Measurements from ENCODE around the gene MTA3.

Gene MTA3

DNA sequence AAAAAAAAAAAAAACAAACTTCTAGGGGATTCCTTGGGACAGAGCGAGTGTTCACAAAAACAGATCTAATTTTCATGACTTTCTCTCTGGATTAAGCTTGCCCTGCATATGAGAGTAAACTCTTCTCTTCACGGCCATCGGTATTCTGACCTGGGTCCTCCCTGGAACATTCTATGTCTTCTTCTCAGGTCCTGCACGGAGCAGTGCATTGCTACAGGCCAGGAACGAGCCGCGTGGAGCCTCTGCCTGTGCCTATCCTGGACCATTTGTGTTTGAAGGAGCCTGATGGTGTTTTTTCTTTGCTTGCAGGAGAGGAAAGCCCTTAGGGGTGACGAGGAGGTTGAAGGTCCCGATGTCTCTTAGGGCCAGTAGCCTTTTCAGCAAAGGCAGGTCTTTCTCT is 197.3 kb downstream of the MTA3 start:
- DNase-seq: no peak

DNA sequence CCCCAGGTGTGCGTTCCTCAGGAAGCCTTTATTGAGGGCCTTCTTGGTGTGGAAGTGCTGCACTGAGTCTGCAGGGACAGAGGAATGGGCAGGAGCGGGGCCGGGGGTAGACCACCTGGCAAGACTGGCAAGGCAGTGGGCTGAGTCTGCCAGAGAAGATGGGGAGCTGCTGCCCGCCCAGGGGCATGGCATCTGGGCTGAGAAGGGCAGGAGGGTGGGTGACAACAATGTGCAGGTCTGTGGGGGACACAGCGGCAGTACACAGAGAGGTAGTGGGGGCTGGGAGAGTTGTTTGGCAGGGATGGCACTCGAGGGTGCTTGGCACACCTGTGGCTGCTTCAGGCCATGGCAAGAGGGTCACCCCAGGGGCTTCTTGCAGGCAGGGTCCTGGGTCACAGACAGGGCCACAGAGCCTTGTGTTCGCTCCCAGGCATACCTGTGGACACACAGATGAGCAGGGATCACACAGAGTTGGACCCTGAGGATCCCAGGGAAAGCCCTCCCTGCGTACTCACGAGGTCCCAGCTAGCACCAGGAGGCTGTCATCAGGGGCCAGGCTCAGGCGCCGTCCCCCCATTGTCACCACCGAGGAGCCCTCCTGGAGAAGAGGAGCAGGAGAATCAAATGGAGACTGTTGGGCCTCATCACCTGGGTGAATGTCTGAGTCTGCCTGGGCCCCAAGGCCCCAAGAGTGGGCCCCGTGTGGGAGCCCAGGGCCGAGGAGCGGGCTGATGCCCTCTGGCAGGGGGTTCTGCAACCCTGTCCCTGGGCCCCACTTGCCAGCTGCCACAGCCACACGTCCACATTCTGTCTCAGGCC is 198.9 kb downstream of the MTA3 start:
- no peak for DNase-seq

DNA sequence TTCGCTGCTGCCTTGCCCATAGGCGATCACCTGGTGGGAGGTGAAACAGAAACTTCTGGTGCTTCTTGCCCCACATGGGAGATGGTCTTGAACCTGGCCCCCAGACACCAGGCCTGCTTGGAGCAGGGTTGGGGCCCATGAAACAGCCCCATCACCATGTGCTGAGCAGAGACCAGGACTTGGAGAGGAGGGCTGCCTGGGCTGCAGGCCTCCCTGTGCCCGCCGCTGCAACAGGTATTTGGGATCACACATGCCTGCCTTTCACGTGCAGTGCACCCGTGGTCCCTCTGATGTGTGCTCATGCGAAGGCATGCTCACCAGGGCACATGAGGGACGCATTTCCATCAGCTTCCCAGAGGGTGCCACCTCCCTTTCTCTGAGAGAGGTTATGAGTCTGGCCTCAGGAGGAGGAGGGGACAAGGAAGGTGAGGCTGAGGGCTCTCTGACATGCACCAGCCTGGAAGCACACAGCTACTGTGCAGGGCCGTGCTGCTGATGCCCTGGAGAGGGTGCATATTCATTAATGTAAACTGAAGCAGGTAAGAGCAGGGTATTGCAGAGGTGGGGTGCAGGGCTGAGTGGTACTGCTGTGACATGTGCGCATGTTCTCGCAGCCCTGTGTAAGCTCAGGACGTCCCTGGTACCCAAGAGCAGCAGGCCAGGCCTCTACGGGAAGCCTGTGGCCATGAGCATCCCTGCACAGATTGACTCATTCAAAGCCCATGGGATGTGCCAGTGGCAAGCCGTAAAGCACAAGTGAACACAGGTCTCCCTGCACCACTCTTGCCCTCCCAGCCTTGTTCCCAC is 199.7 kb downstream of the MTA3 start:
- no peak for DNase-seq

DNA sequence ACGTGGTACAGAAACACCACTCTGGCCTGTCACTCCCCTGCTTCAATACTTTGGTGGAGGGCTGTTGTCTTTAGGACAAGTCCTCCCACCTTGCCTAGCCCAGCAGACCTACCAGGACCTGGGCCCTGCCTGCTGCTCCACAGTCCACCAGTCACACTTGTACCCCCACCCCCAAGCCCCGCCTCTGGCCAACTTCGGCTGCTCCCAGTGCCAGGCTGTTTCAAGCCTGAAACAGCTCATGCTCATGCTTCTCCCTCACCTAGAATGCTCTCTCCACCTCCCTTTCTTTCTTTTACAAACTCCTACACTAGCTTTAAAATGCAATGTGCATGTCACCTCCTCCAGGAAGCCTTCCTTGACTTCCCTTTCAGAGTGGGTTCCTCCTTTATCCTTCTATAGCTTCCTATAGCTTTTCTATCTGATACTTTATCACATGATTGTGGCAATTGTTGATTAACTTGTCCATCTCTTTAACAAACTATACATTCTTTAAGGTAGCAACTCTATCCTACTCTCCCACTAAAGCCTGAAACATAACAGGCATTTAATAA is 200.3 kb downstream of the MTA3 start:
- DNase-seq: no peak

DNA sequence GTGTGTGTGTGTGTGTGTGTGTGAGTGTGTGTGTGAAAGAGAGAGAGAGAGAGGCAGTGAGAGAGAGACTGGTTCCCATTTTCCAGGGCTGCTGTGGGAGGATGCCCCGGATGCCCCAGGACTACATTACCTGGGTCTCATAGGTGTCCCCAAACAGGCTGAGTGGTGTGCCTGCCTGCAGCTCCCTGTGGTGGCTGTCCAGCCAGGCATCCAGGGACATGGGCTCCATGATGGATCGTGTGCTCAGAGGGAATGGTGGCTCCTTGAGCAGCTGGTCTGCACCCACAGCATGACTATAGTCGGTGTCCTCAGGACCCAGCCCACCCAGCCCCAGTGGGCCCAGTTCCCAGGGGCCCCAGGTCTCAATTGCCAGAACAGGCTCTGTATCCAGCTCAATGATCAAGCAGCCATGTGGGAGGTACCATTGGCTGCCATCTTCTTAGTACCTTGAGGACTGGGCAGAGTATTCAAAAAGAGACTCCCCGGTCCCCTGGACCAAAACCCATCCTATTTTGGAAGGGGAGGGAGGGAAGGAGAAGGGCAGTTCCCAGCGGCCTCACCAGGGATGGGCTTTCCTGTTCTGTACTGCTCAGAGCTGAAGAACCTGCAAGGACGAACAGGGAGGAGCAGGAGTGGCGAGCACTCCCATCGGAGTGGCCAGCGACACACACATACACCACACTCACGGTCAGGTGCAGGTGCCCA is 201.3 kb downstream of the MTA3 start:
- DNase-seq: no peak

DNA sequence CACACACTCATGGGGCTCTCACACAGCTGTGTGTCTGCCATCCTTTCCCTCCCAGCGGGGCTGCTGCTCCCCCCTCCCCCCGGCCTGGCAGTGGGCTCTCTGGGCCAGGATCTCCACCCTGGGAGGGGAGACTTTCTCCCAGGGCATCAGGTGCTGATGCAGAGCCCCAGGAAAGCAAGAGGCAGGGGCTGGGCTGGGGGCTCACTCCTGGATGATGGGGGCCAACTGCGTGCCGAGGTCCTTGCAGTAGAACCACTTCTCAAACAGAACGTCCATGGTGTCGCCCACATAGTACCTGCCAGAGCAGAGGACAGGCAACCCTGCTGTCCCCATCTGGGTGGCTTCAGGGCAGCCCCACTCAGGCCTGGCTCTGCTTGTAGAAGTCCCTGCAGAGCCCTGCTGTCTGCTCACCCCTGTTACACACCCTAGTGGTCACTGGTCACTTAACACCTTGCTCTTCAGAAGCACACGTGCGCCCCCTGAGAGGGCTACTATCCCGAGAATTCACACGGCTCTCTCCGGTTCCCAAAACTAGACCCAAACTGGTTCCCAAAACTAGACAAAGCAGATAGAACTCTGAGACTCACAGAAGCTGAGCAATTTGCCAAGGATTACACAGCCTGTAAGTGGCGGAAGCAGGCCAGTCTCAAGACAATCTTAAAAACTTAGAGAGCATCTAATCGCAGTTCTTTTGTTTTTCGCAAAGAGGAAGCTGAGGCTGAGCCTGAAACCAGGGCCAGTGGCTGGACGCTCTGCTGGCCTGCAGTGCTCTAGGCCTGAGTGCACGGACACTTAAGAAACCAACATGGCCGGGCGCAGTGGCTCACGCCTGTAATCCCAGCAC is 202.1 kb downstream of the MTA3 start:
- peak; percentile 81 for DNase-seq

DNA sequence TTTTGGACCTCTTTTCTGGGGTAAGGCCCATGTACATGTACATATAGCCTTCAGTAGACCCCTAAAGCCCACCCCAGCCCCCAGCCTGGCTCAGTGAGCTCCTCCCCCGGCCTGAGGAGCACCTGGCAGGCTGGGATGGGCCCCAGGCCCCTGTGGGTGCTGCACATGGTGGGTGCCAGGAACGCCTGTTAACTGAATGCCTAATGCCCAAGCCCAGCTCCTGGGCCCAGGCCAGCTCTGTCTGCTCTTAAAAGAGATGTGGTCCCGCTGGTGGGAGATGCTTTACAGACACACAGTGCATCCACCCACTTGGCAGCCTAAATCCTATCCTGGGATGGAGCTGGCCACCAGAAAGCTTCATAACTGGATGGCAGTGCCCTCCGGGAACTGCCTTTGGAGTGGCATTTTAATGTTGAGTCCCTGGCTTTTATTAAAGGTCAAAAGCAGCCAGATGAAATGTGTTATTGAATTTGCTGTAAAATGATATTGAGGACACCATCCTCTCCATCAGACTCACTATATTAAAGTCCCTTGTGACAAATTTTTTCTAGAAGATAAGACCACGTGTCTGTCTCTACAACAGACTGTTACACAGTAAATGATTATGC is 203.2 kb downstream of the MTA3 start:
- no peak for DNase-seq

DNA sequence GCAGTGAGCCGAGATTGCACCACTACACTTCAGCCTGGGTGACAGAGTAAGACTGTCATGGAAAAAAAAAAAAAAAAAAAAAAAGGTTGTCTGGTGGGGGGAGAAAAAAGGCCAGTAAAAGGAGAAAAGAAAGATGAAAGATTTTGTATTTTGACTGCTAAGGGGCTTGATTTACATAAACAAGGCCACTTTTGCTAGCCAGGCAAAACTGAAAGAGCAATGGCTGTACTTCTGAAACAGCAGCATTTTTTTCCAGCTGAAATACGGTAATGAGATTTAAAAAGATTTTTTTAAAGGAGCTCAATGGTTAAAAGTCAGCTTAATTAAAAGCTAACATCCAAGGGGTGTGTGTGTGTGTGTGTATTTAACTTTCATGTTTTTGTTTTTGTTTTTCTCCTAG is 206.8 kb downstream of the MTA3 start:
- no peak for DNase-seq

DNA sequence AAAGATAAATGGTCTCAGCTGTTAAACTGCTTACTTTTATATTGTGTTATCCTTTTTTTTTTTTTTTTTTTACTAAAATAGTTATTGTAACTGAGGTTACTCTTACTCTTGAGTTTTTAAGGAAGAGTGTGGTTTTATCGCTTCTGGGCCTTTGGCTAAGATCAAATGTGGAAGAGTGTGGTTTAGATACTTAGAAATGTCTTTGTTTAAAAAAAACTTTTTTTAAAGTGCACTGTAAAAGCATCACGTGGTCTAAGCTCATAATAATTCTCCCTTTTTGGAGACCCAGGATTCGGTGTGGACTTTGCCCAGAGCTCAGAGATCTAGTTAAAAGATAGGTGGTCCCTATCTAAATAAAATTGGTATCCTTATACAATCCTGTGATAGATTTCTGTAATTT is 207.4 kb downstream of the MTA3 start:
- DNase-seq: peak; percentile 63

DNA sequence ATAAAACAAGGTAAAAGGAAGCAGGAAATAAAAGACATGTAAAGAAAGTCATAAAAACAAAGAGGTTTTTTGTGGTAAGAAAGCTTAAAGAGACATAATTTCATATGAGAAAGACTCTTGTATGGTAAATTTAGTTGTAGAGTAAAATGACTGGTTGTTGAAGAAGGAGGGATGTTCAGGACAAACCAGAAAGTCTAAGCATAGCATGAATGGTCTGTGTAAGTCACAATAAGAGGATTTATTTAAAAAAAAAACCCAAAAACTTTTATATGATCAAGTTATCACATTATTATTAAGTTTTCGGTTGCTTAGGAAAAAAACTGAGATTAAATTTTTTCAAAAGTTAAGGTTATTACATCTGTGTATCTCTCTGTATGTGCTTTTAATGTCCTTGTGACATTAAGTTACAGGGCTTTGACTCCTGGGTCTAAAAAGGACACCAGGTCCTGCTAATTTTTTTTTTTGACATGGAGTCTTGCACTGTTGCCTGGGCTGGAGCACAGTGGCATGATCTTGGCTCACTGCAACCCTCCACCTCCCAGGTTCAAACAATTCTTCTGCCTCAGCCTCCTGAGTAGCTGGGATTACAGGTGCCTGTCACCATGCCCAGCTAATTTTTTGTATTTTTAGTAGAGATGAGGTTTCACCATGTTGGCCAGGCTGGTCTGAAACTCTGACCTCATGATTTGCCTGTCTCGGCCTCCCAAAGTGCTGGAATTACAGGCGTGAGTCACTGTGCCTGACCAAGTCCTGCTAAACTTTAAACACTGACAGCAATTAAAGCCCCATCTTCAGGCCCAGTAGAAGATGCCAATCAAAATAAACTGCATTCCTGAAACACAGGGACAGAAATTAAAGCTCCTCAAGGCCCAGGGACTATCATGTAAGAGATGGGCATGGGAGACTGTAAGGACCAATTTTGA is 209.7 kb downstream of the MTA3 start:
- DNase-seq: no peak

DNA sequence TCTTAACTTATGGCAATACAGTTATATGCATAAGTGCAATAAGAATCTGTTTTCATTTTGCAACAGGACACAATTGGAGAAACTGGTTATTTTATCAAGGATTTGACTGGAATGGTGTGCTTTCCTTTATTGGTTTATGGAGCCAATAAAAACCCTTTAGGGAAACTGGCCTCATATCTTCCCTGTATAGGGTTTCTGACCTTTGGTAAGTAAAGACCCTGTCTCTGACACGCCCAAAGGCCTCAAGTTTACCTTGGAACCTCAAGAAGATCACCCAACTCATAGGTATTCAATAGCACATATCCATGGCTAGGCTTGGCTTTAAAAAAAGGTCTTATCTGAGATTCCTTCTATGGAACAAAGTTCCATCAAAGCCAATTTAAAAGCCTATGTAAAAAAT is 212.7 kb downstream of the MTA3 start:
- DNase-seq: no peak

DNA sequence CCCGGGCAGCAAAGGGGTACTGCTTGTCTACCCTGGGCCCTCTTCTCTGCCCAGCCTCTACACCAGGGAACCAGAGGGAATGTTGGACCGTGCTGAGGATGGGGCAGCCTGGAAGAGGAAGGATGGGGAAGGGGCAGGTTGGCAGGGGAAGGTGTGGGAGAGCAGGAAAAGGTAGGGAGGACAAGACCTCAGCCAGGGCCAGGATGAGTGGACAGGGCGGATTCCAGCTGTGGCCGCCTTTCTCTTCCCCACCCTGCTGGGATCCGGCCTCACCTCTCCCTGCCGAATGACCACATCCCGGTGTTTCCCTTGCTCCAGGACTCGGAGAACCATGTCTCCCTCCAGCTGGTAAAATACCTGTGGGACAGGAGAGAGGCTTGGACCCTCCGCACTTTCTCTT is 215.1 kb downstream of the MTA3 start:
- no peak for DNase-seq

DNA sequence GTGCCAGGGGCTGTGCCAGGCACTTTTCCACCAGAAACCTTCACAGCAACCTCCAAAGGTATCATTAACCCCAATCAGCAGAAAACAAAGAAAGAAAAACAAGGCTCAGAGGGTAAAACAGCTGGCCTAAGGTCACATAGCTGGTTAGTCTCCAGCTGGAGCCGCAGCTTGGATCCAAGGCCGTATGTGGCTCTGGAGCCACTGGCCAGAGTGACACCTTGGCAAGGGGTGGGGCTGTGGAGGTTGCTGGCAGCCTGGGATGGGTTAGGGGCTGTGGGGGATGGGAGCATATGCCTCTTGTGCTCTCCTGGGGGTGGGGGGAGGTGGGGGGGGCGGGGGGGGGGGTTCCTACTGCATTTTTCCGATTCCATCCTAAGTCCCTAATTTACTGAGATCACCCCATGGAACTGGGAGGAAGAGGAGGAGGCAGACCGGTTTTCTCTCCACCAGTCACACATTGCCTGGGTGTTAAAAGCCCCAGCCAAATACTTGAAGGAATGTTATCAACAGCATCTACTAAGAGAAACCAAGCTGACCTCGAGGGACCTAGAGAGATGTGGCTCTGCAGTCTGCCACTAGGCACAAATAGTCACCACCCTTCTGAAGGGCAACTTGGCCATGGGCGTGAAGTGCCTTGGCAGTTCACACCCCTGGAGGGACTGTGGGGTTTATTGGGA is 215.9 kb downstream of the MTA3 start:
- peak; percentile 41 for DNase-seq

DNA sequence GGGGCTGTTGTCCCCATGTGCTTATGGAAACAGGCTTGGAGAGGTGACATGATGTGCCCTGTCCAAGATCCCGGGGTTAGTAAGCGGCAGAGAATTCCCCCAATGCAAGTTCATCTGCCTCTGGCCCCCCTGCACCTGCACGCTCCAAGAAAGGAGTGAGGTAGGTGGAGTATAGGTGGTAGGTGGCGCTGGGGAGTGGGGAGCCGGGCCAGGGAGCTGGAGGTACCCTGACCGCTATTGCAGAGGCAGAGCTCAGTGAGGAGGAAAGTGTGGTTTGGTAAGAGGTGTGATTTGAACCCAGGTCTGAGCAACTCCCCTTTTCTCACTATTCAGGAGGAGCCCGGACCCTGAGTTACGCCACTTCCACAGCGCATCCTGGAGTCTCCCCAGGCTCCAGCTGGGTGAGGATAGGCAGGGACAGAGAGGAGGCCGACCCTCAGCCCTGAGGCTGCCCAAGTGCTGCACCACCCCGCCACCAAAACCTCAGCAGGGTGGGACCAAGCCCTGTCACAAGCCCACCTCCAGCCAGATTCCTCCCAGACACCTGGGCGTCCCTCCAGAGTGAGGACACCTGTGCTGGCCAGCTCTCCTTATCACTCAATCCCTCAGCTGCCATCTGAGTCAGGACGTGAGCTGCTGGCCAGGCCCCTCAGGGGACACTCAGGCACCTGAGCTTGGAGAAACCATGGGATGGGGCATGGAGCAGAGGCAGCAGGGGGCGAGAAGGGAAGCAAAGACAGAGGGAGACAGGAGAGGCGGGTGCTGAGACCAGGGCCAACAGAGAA is 218.3 kb downstream of the MTA3 start:
- DNase-seq: no peak

DNA sequence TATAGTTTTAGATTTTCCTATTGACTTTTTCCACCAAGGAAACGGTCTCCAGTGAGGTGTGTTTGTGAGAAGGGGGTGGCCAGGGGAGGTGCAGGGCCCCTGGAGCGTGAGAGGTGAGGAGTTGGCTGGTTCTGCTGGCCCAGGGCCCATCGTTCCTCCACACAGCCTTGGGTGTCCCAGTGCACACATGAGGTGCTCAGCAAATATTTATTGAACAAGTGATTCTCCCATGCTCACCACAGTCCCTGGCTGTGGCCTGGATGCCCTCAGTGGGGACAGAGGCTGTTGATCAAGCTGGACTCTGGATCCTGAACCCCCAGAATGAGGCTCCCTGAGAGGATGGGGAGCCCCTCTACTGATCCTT is 219.0 kb downstream of the MTA3 start:
- DNase-seq: no peak

DNA sequence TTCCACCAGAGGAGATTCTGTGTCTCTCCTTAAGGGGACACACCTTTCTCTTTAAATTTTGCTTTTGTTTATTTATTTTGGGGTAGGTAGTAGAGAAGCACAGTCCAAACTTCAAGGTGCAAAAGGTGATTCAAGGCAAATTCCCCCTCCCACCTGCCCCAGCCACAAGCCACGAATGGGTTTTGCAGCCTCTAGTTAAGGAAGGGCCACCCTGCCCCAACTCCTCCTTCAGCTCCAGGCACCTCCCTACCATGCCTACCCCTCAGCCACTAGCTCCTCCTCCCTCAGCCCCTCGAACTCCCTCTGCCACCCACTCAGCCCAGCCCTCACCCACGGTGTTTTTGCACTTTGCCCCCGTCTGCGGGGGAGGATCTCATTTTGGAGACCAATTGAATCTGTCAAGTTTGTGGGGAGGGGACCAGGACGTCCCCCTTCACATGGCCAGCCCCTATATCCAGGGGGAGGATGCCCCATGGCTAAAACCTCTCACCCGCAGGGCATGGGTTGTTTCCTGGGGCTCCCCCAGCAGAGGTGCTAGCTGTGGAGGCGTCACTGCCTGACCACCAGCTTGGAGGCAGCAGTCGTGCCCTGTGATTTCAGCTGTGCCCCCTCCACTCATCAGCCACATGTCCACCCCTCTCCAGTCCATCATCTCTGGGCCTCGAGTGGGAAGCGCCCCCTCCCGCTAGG is 219.5 kb downstream of the MTA3 start:
- no peak for DNase-seq

DNA sequence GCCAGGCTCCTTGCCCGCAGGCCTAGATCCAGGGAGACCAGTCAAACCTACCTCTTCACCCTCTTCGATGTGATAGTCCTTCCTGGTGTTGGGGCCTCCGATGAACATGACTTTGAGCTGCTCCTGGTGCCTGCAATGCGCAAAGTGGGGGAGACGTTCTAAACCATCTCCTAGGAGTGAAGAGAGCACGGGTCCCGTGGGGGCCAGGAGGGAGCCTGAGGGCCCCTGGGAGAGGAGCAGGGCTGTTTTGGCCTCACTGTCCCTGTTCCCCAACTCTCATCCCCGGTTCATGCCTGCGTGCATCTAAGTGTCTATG is 220.0 kb downstream of the MTA3 start:
- no peak for DNase-seq

DNA sequence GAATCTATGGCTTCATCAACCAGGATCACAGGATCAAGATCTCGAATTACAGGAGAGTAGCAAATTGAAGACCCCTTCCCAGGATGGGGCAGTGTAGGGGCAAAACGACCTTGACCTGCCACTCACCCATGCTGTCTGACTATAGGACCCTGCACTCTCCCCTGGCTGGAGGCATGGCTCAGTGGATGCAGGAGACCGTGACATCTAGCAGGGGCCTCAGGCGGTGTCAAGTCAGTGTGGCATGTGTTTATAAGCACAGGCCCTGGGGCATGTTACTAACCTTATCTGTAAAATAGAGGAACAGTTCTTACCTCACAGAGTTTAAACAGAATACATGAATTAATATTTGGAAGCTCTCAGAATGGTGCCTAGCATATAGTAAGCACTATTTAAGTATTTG is 220.4 kb downstream of the MTA3 start:
- DNase-seq: no peak

DNA sequence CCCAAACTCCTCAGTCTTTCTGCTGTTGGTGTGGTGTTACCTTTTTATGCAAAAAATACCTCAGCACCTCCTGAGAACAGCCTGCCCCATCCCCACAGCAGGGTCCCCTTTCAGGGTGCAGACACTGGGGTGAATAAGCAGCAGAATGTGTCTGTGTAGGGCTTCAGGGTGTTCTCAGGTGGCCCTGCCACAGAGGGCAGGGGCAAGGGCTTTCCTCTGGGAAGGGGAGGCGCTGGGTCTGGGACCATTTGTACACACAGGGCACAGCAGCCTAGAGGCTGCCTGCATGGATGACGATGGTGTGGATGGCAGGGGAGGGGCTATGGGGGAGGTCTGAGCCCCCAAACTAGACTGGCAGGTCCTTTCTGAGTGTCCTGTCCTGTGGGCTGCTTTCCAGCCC is 221.3 kb downstream of the MTA3 start:
- DNase-seq: no peak

All from hematopoietic multipotent progenitor cell treated with erythropoietin and hydrocortisone succinate and interleukin-3 and kit ligand, for 4 days (in vitro differentiated cells).